GM23248 (cell line): ENCODE results near the gene CNN3. TPM values are rescaled to one million over a fixed set of nuclear protein-coding genes. Genes with fewer than 3 reads are reported as not detected.

Experiments used
- DNase-seq: peaks from one replicate; pipeline ENCODE4 v3.0.0-alpha.2; 2015
- H2AFZ ChIP-seq: fragments of 200-600 bp; sonication (generic); 2 replicates; pipeline ENCODE4 v1.6.1; 2016; ENCODE audit warnings: antibody characterized with exemption
- H3F3A ChIP-seq: fragments of 200-600 bp; sonication (generic); 2 replicates; pipeline ENCODE4 v1.6.1; 2016; ENCODE audit warnings: mild to moderate bottlenecking, antibody characterized with exemption, mixed run types; ENCODE audit not compliant: insufficient read depth
- H3K27ac ChIP-seq: fragments of 200-600 bp; sonication (generic); 2 replicates; pipeline ENCODE4 v1.5.1; 2016; ENCODE audit warnings: mild to moderate bottlenecking
- H3K27me3 ChIP-seq: fragments of 200-600 bp; sonication (generic); replicated peaks from 2 replicates; pipeline ENCODE4 v1.6.1; 2016; ENCODE audit warnings: mild to moderate bottlenecking; ENCODE audit not compliant: insufficient read depth
- H3K36me3 ChIP-seq: fragments of 200-600 bp; sonication (generic); 2 replicates; pipeline ENCODE4 v1.6.1; 2016; ENCODE audit warnings: low read depth, mild to moderate bottlenecking
- H3K4me1 ChIP-seq: fragments of 200-600 bp; sonication (generic); 2 replicates; pipeline ENCODE4 v1.6.1; 2016; ENCODE audit warnings: mild to moderate bottlenecking; ENCODE audit not compliant: insufficient read depth
- H3K4me2 ChIP-seq: fragments of 200-600 bp; sonication (generic); one replicate; pipeline ENCODE4 v1.6.1; 2016; ENCODE audit warnings: mild to moderate bottlenecking; ENCODE audit not compliant: unreplicated experiment
- H3K4me3 ChIP-seq: fragments of 200-600 bp; sonication (generic); 2 replicates; pipeline ENCODE4 v1.5.1; 2016; ENCODE audit warnings: mild to moderate bottlenecking
- H3K79me2 ChIP-seq: fragments of 200-600 bp; sonication (generic); 2 replicates; pipeline ENCODE4 v1.6.1; 2016; ENCODE audit warnings: mild to moderate bottlenecking; ENCODE audit not compliant: insufficient read depth
- H3K9ac ChIP-seq: fragments of 200-600 bp; sonication (generic); 2 replicates; pipeline ENCODE4 v1.6.1; 2016; ENCODE audit warnings: mild to moderate bottlenecking
- H3K9me2 ChIP-seq: fragments of 200-600 bp; sonication (generic); 2 replicates; pipeline ENCODE4 v1.6.1; 2016; ENCODE audit warnings: mixed run types, mild to moderate bottlenecking, moderate library complexity; ENCODE audit not compliant: insufficient read depth
- H3K9me3 ChIP-seq: fragments of 200-600 bp; sonication (generic); one replicate; pipeline ENCODE4 v1.6.1; 2017; ENCODE audit warnings: low read depth
- H4K20me1 ChIP-seq: fragments of 200-600 bp; sonication (generic); 2 replicates; pipeline ENCODE4 v1.6.0; 2016; ENCODE audit not compliant: insufficient read depth
- EZH2 ChIP-seq: fragments of 200-600 bp; sonication (generic); IDR thresholded peaks from 2 replicates; pipeline ENCODE4 v1.6.1; 2018; ENCODE audit warnings: antibody characterized with exemption, mild to moderate bottlenecking; ENCODE audit not compliant: insufficient read depth, poor library complexity, severe bottlenecking
- EZH2phosphoT487 ChIP-seq: fragments of 200-600 bp; sonication (generic); IDR thresholded peaks from 2 replicates; pipeline ENCODE4 v1.6.1; 2018; ENCODE audit warnings: antibody characterized with exemption, moderate library complexity, mild to moderate bottlenecking, low read depth; ENCODE audit not compliant: insufficient read depth
- WGBS, 2 experiments: methylation state at CpG; one replicate each; pipeline ENCODE4 v1.1.6; 2015 to 2017; ENCODE audit warnings: low lambda C conversion rate in 2 of 2, low coverage in 1 of 2; ENCODE audit errors: missing lambda C conversion rate in 2 of 2; 5-methylcytosine and 5-hydroxymethylcytosine counted together
- in situ Hi-C: fragments of 300-500 bp; cut with MboI; formaldehyde crosslinking; loops from 2 replicates; pipeline ENCODE4 v1.15.0; 2020
- polyA plus RNA-seq: library from polyadenylated mRNA; unstranded; fragments of >200 nt; fragmentation: Nextera tagmentation; extraction: Ambion mirVana; gene quantifications from 2 replicates; pipeline ENCODE4 v1.2.1, GENCODE V29; 2016
- total RNA-seq: library from RNA; depleted of rRNA; stranded (reverse); fragments of >200 nt; shearing (Covaris generic); gene quantifications from 2 replicates; pipeline ENCODE4 v1.2.3, GENCODE V29; 2014

Gene CNN3
- total and polyA plus RNA-seq, 2 experiments from 2014 or later, result 213 to 359 TPM

DNA sequence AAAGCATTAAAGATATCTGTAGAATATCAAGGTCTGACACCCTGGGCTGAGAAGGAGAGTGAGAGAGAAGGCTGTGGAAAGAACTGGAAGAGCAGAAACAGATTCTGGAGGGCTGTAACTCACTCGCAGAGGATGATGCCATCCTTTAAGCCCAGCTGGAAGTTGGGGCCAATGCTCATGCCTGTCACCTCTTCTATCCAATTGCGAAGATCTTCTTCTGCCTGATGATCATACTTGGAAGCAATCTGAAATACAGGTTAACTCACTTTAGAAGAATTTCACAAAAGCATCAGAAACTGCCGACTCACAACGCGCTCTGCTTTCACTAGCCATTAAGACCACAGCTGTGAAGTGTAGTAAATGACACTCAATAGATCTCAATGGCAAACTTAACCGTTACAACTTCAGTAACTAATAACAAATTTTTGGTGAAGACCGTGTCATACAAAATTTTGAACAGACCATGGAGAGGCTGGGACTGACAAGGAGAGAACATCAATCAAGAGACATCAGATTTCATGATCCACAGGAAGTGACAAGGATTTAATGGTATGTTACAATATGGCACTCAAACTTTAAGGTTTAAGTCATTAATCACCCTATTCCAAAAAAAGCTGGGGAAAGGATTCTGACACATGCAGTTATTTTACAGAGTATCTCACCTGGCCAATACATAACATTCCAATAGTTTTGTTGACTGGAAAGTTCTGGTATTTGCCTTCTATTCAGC lies 23.5 kb downstream of the CNN3 start:
- WGBS, 2 experiments, result 78 to 79% methylated on average over 7 of the region's 7 CpGs
- Histone ChIP-seq H4K20me1 (no peaks in the 10 kb centered on the region), H3K27ac (0 out of 2 replicates have a peak overlapping the region, but pooled peaks have one; percentile 14)

DNA sequence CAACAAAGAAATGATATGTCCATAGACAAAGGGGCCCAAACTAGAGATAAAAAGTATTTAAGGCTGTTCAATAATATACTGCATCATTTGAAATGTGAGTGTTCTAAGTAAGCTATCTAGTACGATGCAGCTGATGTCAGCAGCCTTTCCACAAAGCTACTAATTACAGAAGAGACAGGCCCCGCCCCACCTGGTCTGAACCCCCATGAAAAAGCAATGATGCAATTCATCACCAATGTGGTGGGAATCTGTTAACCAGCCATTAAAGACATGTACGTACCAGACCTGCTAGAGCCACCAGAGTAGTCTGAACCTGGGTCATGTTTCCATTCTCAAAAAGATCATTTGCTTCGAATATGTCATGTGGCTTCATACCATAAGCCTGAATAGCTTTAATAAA lies 25.1 kb downstream of the CNN3 start:
- H3F3A ChIP-seq, result peaks cover 24% of the 10 kb centered on the region
- H3K27me3 ChIP-seq, result no peaks in the 10 kb centered on the region
- peaks cover 39% of the 10 kb centered on the region for H3K4me1 ChIP-seq
- peaks cover 83% of the 10 kb centered on the region for H3K79me2 ChIP-seq
- H3K27ac ChIP-seq, result no peak overlapping the region
- H3K9me3 ChIP-seq, result no peaks in the 10 kb centered on the region
- H3K9ac ChIP-seq, result no peak overlapping the region
- no peak overlapping the region for H3K4me2 ChIP-seq
- H3K4me3 ChIP-seq, result no peak overlapping the region
- H3K36me3 ChIP-seq, result peaks cover 51% of the 10 kb centered on the region
- TF ChIP-seq EZH2phosphoT487, result no peak
- no peak for TF ChIP-seq EZH2
- no peaks in the 10 kb centered on the region for H3K9me2 ChIP-seq
- no peak overlapping the region for H2AFZ ChIP-seq
- in situ Hi-C loops, result no loop called here
- 76 to 78% methylated on average over 4 of the region's 4 CpGs for WGBS, 2 experiments
- H4K20me1 ChIP-seq, result no peaks in the 10 kb centered on the region
- no peak for DNase-seq

More for the DNA sequence above, 23.5 kb downstream of the CNN3 start:
- in situ Hi-C loops, result no loop called here
- Histone ChIP-seq H3K9me2 (no peaks in the 10 kb centered on the region), H3K4me1 (peaks cover 40% of the 10 kb centered on the region), H3K4me3 (no peak overlapping the region), H3K27me3 (no peaks in the 10 kb centered on the region), H3K9ac (no peak overlapping the region), H3K79me2 (peaks cover 95% of the 10 kb centered on the region), H3K4me2 (peak overlapping the region; percentile 21), H2AFZ (no peak overlapping the region), H3F3A (peaks cover 16% of the 10 kb centered on the region), H3K36me3 (peaks cover 35% of the 10 kb centered on the region), H3K9me3 (no peaks in the 10 kb centered on the region)
- TF ChIP-seq EZH2phosphoT487, result no peak
- no peak for TF ChIP-seq EZH2
- peak; percentile 34 for DNase-seq

- in situ Hi-C loops, result no loop called here
- Histone ChIP-seq H3K36me3 (peaks cover 67% of the 10 kb centered on the region), H3K9ac (no peak overlapping the region), H4K20me1 (no peaks in the 10 kb centered on the region), H3K4me2 (no peak overlapping the region), H3K9me3 (no peaks in the 10 kb centered on the region), H3K27me3 (no peaks in the 10 kb centered on the region), H3F3A (peaks cover 24% of the 10 kb centered on the region), H3K9me2 (no peaks in the 10 kb centered on the region), H3K4me3 (no peak overlapping the region), H2AFZ (no peak overlapping the region), H3K79me2 (peaks cover 68% of the 10 kb centered on the region), H3K4me1 (peaks cover 36% of the 10 kb centered on the region), H3K27ac (no peak overlapping the region)
- WGBS, 2 experiments, result 41 to 69% methylated on average over 1 of the region's 1 CpG
- TF ChIP-seq EZH2phosphoT487, result no peak
- no peak for DNase-seq
Observed at GRCh38 chr1:94899756-94900155, 27.2 kb downstream of the CNN3 start.

GRCh38 chr1:94898491-94899385 lies 28.2 kb downstream of the CNN3 start:
- Histone ChIP-seq H3K9me2 (no peaks in the 10 kb centered on the region), H3K79me2 (peaks cover 61% of the 10 kb centered on the region), H3K27ac (0 out of 2 replicates have a peak overlapping the region, but pooled peaks have one; percentile 2), H3K4me3 (no peak overlapping the region), H2AFZ (no peak overlapping the region), H3K9me3 (no peaks in the 10 kb centered on the region), H3K36me3 (peaks cover 70% of the 10 kb centered on the region), H4K20me1 (no peaks in the 10 kb centered on the region), H3K4me2 (no peak overlapping the region), H3K27me3 (no peaks in the 10 kb centered on the region), H3K4me1 (peaks cover 33% of the 10 kb centered on the region), H3K9ac (no peak overlapping the region), H3F3A (peaks cover 24% of the 10 kb centered on the region)
- WGBS, 2 experiments, result 91% methylated on average over 7 of the region's 7 CpGs
- no peak for DNase-seq
- TF ChIP-seq EZH2phosphoT487 (no peak), EZH2 (no peak)
- in situ Hi-C loops, result no loop called here
